ENCODE measurements around the gene SLC45A1.

Gene SLC45A1

DNA sequence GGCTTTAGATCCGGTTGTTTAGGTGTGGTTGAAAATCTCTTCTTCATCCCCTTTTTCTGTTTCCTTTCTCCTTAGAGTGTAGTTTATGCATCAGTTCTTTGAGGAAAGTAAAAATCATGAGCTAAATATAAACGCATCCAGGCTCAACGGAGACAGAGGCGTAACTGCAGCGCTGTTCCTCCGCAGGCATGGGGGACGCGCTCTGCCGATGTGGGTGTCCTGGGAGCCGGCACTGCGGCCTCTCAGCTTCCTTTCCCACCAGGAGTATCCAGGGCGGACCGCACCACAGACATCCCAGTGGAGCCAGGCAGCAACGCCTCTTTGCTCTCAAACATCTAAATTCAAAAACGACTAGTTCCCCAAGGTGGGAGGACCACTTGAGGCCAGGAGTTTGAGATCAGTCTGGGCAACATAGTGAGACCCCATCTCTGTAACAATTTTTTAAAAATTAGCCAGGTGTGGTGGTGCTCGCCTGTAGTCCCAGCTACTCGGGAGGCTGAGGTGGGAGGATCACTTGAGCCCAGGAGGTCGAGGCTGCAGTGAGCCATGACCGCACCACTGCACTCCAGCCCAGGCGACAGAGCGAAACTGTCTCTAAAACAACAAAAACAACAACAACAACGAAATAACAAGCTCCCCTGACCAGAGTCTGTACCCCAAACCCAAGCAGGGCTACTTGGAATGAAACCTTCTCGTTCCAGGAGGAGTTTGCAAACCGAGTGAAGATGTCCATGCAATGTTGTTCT lies 16.4 kb downstream of the SLC45A1 start:
- DNase-seq, result no peak

DNA sequence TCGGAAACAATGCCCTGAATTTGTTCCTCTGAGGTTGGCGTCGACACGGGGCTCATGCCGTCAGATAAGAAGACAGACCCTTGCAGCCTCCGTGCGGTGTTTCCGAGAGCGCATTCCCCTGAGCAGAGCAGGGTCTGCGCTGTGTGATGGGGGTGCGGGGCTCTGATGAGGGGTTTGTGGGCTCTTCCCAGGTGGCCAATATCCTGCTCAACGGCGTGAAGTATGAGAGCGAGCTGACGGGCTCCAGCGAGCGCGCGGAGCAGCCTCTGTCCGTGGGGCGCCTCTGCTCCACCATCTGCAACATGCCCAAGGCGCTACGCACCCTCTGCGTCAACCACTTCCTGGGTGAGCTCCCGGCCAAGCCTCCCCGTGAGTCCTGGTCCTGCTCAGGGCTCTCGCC lies 17.3 kb downstream of the SLC45A1 start:
- DNase-seq, result no peak

DNA sequence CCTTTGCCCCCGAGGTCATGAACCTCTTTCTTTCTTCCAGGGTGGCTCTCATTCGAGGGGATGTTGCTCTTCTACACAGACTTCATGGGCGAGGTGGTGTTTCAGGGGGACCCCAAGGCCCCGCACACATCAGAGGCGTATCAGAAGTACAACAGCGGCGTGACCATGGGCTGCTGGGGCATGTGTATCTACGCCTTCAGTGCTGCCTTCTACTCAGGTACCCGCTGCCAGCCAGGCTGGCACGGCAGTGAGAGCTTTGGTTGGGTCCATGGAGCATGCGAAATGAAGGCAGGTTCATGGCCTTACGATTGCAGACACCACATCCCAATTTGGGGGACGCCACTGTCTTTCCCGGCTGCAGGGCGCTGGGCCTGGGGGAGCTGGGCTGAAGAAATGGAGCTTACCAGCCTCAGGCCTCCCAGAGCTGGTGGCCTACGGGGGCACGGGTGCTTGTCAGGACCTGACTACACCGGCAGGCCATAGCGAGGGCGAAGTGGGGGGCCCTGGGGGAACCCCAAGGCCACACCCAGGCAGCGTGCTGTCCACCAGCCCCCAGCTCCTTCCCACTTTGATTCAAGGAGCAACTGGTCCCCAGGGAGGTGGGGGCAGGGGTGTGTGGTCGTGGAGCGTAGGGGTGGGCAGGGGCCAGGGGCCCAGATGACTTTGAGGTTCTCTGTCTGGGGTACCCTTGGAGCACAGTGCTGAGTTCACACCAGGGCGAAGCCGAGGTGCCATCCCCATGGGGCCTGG lies 20.0 kb downstream of the SLC45A1 start:
- DNase-seq, result no peak

- no peak for DNase-seq
Observed at GRCh38 chr1:8338526-8339202, 20.8 kb downstream of the SLC45A1 start.

GRCh38 chr1:8339203-8339600 lies 21.3 kb downstream of the SLC45A1 start:
- no peak for DNase-seq

- no peak for DNase-seq
Observed at GRCh38 chr1:8340448-8340847, 22.5 kb downstream of the SLC45A1 start.

- DNase-seq, result no peak
Observed at GRCh38 chr1:8342325-8342724, 24.4 kb downstream of the SLC45A1 start.

- DNase-seq, result no peak
Observed at GRCh38 chr1:8343044-8343443, 25.1 kb downstream of the SLC45A1 start.

DNA sequence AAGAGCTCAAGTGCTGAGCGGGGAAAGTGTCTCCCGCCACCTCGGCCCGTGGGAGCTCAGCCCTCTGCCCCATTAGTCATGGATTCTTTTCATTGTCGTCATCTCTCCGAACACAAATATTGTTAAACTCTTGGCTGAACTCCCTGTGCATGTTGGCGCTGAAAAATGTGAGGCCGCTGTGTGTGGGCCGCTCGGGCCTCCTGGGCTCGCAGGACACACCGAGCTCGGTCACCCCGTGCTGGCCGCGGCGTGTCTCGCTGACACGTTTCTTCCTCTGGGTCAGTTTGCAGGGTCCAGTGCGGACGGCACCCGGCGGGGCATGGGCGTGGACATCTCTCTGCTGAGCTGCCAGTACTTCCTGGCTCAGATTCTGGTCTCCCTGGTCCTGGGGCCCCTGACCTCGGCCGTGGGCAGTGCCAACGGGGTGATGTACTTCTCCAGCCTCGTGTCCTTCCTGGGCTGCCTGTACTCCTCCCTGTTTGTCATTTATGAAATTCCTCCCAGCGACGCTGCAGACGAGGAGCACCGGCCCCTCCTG lies 25.6 kb downstream of the SLC45A1 start:
- DNase-seq, result peak in 2 of 56 donors; percentile 24 to 25

- DNase-seq, result no peak
Observed at GRCh38 chr1:8344893-8345507, 27.1 kb downstream of the SLC45A1 start.

DNA sequence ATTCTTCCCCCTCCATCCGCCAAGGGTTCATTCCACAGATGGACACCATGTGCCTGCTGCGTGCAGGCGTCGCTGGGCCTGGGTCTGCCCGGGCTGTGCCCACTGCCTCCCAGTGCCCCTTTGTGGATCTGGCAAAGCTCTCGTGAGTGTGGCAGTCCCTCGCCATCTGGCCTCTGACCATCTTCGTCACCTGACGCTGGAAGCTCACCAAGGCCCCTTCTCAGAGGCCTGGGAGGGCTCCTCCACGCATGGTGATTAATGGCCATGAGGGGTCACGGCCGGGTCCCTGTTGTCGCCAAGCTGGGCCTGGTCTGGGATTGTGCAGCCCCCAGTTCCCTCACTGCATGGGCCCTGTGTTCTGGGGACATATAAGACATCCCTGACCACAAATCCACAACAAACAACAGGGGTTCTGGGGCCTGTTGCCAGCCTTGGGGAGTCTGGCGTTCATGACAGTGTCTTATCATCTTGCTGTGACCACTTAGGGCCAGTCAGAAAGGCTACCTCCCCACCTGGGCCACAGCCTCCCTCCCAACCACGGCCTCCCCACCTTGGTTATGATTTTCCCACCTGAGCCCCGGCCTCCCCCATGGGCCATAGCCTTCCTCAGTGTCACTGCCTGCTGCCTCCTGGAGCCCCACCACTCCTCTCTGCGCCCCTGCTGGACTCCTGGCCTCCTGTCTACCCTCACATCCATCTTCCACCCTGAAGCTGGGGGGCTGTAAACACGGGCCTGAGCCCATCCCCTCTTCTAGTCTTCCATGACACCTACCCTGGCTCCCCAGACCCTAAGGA lies 27.9 kb downstream of the SLC45A1 start:
- DNase-seq, result no peak

- no peak for DNase-seq
Observed at GRCh38 chr1:8347635-8348034, 29.7 kb downstream of the SLC45A1 start.

DNA sequence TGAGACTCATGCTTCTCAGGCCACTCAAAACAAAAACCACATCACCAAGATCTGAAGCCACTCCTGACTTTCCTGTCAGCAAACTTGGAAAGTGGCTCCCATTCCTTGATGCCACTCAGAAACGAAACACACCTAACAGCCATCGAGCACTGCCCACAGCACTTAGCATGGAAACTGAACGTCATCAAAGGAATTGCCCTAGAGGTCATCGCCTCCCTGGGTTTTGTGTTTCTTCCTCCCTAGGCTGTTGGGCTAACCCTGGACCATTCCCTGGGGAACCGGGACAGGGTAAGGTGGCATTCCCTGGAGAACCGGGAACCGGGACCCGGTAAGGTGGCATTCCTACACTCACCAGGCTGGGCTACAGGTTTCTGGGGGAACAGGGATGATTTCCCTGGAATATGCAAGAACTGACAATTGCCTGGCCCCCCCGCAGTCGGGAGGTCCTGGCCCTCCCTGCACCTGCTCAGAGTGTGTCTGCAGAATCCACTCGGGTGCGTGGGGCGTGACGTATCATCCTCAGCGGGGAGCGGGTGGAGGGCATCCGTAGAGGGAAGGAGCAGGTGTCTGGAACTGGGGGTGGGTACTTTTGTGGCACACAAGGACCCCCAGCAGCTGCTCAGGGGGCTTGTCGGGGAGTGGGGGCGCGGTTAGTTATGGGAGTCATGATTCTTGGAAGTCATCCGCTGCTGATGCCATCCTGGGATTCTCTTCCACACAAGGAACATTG lies 30.3 kb downstream of the SLC45A1 start:
- DNase-seq, result no peak

DNA sequence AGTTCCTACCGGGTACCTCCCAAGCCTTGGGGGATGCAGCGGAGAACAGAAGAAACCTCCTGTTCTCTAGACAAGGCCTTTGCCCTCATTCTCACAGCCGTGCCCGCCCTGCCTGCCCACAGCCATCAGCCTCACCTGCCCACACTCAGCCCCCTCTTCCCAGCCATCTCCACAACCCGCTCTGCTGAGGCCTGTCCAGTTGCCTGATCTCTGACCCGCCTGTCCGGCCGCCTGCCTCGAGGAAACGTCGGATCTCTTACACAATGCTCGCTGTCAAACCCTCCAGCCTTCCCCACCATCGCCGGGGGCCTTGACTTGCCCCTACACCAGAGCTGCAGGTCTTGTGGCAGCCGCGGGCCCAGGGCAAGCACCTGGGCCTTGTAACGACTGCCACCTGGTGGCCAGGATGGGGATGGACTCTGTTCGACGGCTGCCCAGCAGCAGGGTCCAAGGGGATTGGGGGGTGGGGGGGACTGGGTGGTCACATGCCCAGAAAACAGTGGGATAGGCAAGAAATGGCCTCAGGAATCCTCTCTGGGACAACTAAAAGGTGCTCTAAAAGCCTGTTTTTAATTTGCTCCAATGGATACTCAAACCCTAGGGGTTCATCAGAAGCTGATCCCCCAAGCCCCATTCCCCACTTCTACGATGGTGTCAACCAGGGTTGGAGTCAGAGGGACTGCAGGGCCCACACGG lies 31.0 kb downstream of the SLC45A1 start:
- DNase-seq, result peak in 26 of 56 donors; percentile 5 to 66 (median 28)

GRCh38 chr1:8349473-8349865 lies 31.6 kb downstream of the SLC45A1 start:
- peak in 1 of 56 donors; percentile 4 for DNase-seq

GRCh38 chr1:8349961-8350360 lies 32.0 kb downstream of the SLC45A1 start:
- DNase-seq, result no peak

- peak in 10 of 56 donors; percentile 19 to 46 (median 29) for DNase-seq
Observed at GRCh38 chr1:8350914-8351684, 33.2 kb downstream of the SLC45A1 start.

DNA sequence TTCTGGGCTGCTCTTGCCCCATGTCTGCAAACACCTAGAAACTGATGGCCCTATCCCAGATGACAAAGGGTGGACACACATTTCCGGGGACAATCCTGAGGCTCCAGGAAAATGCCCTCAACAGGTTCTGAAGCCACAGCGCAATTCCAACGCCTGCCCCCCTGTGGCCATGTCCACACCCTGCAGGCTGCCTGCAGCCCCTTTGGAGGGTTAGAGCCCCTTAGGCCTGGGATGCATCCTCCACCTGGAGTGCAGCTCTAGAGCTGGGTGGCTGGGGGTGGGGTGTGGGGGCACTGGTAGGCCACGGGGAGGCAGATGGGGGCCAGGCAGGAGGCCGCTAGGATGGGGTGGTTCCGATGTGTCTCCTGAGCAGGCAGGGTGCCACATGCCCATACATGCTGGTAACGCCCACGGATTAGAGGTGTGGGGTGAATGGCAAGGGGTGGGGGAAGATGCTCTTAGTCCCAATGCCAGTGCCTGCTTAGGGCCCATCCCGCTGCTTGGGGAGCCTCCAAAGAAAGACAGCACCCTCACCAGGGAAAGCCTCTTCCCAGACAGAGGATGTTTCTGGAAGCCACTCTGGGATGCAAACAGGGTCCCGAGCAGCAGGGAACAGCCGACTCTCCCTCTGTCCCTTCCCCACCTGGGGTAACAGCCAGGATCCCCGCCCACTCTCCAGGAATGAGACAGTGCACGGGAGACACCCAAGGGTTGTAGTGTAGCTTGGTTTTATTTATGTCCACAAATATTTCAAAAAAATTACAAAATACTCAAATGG lies 34.0 kb downstream of the SLC45A1 start:
- DNase-seq, result peak in 2 of 56 donors; percentile 20 to 25

Data from amygdala (tissue), 56 donors.